GM19240 (cell line): Measurements from ENCODE around the gene CHD9.

ENCODE experiments used
- DNase-seq: peaks from one replicate; pipeline ENCODE4 v3.0.0; 2011; ENCODE audit warnings: low spot score; ENCODE audit not compliant: insufficient read length

Gene CHD9

DNA sequence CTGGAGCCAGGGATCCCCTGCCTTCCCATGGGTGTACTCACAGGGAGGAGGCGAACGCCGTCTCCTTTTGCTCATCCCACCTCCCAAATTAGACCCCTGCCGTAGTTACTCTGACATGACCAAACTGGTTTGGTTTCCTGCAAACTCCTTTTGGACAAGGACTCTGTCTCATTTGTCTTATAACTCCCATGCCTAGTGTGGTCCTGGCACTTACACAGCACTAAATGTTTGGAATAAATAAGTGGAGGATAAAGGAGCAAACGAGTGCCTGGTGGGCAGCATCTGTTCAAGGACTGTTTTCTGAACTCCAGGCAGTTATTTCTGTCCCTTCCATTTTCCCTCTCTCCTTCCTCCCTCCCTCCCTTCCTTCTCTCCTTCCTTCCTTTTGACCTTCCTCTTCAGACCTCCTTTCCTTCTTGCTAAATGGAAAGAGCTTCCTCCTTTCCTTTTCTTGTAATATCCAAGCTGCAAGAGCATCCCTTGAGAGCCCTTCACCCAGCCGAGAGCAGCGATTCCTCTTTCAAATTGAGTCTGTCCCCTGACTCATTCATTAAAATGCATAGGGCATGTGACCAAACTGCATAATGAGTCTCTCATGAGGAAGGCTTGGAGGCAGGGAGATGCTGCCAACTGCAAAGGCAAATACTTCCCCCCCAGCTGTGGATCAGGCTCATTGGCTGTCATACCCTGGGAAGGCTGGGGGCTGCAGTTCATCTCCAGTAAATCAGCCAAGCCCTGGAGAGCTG lies 36.8 kb downstream of the CHD9 start:
- no peak for DNase-seq

DNA sequence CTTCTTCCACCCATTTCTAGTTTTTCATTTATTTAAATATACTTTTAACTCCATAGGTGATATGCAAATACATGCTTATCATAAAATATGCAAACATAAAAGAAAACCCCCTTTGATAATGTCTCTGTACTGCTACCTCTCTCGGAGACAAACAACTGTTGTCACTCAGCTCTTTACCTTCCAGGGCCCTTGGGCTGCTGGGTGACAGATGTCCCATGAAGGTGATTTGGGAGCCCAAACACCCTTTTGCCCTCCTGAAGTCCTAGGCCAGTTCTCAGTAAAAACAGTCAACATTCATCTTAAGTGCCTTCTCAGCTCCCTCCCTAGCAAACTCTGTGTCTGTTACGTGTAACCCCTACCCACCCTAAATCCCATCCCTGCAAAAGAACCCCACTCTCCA lies 37.5 kb downstream of the CHD9 start:
- DNase-seq: no peak

DNA sequence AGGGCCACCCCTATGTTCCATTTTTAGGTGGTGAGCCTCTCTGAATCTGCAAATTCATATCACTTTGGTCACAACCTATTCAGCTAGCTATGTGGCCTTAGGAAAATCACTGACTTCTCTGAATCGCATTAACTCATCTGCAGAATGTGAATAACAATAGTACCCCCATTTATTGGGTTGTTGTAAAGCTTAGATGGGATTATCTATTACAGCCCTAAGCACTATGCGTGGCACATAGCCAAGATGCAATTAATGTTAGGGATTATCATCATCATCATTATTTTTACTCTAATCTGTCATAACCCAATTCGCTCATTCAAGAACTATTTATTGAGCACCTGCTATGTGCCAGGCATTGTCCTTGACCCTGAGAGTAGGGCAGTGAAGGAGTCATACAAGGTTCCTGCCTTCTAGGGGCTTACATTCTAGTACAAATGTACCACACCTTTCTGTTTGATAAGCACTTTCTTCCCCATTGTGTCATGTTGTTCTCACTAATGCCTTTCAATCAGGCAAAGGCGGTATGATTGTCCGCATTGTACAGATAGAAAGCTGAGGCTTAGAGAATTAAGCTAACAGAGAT lies 38.5 kb downstream of the CHD9 start:
- no peak for DNase-seq

DNA sequence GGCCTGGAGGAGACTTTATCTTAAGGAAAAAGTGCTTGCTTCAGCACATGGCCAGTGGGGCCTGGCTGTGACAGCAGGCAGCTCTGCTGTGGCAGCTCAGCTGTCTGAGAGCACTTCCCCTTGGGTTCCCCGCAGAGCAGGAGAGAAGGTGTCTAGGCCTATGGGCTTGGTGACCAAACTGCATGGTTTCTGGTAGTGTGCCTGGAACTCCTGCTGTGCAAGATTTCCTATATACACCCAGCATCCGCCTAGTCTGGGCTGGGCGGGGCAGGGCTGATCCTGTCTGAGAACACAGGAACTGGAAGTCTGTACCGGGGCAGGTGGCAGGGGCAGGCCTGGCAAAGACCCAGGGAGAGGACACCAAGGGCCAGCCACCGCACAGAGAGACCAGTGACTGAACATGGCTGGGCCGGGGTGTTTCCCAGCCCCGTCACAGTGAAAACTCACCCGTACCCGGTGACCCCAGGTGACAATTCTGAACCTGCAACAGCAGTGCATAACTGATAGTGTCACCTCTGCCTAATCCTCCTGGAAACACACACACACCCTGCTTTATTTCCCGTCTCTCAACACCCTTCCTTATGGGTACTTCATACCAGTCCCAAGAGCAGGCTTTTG lies 39.3 kb downstream of the CHD9 start:
- no peak for DNase-seq

DNA sequence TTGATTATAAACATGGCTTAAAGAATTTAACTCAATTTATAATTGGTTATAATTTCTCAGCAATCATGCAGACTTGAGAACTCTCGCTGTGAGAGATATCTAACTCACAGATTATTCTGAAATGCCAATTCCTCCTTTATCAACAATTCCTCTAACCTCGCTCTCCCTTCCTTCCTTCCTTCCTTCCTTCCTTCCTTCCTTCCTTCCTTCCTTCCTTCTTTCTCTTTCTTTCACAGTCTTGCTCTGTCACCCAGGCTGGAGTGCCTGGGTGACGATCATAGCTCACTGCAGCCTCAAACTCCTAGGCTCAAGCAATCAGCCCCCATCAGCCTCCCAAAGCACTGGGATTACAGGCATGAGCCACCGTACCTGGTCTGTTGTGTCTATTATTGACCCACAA lies 42.4 kb downstream of the CHD9 start:
- DNase-seq: no peak

DNA sequence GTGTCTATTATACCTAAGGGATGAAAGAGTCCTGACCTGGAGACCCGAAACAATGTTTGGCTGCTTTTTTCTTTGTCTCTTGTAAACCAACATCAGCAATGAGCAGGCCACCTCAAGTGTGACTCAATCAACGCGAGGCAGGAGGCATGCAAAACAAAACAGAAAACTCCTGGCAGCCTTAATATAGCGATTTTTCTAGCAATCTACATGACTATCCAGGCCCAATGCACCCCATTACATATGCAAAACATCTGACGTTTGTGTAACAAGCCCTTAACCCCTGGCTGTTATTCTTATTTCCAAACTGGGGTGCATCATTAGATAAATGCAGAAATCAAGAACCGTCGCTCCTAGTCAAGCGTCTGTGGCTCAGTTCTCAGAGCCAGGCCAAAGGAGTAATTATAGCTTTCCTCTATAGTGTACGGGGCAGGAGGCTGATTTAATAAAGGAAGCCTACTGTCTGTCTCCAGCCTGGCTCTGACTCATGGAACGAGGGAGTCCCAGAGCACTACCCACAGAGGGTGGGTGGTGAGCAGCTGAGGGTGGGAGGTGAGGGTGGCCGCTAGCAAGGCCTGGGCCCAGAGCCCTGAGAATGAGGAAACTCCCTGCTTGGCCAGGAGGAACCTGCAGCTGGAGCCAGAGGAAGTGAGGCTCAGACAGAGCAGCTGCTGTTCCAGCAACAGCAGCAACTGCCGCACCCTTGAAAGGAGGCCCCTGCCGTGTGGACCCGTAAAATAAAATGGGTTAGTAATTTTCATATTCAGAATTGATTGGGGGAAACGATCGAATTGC lies 43.9 kb downstream of the CHD9 start:
- no peak for DNase-seq

DNA sequence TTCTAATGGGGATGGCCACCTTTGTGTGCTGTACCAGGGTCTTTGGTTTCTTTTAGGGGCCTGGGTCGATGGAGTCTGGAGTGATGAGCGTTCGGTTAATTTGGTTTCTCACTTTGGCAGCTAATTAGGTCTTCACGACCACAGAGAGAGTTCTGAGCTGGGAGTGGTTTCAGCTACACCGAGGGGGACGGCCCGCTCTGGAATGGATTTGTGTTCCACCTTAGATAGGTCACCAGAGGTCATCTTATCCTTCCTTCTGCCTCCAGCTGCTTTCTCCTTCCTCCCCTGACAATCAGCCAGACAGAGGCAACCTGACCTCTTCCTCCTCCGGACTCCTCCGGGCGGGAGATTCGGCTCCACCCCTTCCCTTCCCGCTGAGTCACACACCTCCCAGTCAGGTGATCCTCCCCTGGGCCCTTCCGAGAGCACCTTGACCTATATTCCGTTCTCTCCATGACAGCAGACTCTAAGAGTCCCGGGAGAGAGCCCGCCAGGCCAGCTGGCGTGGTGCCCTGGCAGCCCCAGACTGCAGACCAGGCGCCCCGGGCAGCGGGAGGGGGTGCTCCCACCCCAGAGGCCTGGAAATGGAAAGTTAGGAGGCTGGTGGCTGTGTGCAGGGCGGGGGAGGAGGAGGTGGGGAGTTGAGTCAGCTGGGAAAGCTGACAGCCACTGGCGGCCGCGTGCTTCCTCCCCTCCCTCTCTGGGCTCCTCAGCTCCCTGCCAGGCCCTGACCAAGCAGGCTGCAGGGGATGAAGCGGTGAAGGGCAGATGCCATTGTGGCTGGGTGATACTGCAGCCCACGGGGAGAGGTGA lies 44.7 kb downstream of the CHD9 start:
- no peak for DNase-seq

DNA sequence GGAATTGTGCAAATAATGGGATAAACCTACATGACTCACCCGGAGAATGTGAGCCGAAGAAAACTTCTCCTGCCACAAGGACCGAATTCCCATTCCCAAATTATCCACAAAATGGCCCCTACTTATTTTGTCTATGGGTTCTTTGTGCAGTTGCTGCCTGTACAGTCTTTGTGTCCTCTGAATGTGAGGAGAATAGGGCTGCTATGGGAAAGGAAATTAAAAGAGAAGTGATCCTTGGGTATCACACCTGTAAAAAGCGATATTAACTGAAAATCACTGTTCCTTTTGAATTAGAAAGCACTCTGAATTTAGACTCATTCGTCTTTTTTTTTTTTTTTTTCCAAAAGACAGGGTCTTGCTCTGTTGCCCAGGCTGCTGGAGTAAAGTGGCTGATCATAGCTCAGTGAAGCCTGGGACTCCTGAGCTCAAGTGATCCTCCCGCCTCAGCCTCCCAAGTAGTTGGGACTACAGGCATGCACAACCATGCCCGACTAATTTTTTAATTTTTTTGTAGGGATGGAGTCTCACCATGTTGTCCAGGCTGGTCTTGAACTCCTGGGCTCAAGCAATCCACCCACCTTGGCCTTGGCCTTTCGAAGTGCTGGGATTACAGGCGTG lies 45.4 kb downstream of the CHD9 start:
- no peak for DNase-seq

DNA sequence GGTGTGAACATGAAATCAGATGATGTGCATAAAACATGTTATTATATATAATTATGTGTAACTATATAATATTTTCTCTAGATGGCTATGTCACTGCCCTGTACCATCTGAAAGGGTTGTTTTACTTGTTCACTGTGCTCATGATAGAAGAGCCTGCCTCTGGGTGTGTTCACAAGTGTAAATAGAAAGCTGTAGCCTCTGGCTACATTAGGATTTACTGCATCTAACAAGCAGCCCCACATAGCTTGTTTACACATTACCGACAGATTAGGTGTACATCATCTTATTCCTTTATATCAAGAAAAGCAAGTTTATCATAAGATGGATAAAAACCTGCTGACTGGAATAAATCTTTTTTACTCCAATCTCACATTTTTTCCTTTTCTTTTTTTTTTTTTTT lies 46.1 kb downstream of the CHD9 start:
- no peak for DNase-seq

DNA sequence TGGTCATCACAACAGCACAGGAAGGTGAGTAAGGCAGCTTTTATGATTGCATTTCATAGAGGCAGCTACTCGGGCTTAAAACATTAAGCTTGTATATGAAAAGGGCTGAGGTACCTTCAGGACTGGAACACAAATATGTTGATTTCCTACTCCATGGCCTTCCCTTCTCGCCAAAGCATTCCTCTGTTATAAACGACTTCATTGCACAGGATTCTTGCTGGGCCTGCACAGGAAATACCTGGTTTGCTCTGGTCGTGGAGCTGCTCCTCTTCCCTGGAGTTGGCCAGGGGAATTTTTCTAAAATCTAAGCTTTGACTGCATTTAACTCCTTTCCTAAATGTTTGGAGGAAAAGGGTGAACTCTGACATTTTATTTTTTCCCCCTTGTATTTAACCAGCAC lies 49.0 kb downstream of the CHD9 start:
- no peak for DNase-seq

DNA sequence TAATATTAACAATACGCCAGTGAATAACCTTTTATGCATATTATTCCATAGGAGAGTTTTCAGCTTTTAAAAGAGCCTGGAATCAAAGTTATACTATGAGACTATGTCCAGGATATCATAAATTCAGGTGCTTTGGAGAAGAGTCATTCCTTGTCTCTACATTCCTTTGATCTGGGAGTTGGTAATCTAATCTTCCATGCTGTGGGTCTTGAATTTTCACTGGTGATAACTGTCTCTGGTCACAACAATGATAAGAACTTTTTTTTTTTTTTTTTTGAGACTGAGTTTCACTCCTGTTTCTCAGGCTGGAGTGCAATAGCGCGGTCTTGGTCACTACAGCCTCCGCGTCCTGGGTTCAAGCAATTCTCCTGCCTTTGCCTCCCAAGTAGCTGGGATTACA lies 50.8 kb downstream of the CHD9 start:
- DNase-seq: no peak

DNA sequence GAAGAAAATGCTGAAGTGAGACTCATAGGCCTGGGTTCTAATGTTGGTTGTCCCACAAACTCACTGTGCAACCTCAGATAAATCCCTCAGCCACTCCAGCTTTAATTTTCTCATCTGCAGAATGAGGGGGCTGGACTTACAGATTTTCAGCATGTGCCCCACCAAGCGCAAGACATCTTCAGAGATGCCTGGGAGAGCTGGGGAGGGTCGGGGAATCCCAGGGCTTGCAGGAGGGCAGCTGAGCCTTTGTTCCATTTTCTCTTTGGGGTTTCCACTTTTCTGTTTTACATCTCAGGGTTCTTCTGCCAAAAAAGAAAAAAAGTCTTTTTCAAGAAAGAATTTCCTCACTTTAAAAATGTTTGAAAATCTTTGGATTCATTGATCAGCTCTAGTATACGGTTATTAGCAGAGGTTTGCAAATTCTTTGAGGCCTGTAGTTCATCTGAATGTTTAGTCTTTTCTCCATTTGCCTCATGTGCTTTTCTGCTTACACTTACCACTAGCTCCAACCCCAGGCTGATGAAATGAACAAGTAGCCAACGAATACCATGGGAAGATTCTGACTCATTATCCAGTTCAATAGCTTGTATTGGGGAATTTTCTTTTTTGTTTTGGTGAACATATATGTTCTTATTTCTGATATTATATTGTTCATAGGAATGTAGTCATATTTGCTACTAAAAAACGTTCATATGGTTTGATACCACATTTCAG lies 56.4 kb downstream of the CHD9 start:
- DNase-seq: peak; percentile 33

DNA sequence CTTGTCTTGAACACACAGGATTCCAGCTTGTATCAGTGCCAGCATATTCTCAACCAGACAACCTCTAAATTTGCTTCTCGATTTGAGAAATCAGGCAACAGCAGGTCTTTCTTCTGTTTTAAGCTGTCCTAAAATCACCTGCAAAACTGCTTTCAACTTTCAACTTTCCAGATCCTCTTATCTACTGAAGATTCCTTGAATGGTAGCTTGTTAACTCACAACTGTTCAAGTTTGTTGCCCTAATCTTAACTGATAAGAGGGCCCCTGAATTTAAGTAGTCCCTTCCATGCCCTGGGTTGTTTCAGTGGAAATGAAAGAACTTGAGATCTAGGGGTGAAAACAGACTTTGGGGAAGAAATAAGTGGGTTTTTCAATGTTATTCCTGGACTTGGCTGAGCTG lies 57.2 kb downstream of the CHD9 start:
- DNase-seq: no peak

DNA sequence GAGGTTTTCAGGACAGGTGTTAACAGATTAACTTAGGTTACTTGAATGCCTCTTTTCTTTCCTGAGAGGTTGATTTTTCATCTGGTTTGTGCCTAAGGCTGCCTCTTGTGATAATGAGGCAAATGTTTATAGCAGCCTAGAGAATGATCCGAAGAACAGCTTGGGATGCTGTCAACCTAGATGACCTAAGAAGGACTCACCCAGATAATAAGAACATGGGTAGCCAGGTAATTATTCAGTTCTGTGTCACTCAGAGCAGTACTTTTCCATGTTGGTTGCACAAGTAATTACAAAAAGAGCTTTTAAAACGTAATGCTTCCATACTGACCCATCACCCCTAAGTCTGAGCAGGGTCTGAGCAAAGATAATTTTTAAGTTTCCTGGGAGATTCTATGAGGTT lies 60.3 kb downstream of the CHD9 start:
- no peak for DNase-seq

DNA sequence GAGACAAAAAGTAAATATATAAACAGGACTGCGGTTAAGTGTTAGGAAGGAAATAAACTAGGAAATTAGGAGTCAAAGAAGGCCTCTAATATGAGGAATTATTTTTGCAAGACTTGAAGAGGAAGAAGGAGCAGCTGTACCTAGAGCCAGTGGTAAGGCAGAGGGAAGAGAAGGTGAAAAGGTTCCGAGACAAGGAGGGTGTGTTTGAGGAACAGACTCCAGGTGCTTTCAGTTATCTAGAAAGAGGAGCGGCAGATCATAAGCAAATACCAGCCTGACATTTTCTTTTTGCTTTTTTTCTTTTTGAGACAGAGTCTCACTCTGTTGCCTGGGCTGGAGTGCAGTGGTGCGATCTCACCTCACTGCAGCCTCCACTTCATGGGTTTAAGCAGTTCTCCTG lies 61.0 kb downstream of the CHD9 start:
- DNase-seq: no peak

DNA sequence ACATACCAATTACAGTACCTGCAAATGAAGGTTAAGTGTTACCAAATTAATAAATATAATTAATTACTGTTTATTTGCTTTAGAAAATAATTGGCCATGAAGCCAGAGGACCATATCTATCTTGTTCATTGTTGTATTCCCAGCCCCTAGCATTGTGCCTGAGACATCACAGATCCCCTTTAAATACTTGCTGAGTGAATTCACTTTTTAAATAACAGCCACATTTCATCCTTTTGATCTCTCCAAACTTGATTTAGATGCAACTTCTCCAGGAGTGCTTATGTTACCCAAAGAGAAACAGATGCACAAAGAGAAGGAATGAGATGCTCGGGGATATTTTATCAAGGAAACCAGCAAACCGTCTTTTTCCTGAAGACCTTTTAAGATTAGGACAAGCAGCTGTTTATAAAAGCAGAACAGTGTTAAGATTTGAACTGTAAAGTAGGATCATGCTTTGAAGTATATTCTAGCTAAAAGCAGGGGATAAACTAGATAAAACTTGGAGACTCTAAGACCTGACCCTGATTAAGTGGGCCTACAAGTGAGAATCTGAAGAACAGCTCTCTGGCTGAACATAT lies 66.3 kb downstream of the CHD9 start:
- no peak for DNase-seq

DNA sequence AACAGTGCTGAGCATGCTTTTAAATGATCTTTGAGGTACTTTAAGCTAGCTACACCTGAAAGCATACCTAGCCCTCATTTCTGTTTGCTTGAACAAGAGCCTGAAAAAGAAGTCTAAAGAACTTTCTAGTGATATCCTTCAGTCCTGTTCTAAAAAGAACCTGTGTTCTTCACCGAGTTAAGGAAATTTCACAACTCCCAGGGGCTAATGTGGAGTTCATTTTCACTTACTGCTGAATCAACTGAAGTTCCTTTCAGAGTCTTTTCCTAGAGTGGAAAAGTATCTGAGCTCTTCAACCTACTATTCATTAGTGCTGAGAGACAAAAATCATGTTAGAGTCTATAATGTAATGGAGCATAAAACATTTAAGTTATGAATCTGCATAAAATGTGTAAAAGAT lies 66.9 kb downstream of the CHD9 start:
- no peak for DNase-seq

DNA sequence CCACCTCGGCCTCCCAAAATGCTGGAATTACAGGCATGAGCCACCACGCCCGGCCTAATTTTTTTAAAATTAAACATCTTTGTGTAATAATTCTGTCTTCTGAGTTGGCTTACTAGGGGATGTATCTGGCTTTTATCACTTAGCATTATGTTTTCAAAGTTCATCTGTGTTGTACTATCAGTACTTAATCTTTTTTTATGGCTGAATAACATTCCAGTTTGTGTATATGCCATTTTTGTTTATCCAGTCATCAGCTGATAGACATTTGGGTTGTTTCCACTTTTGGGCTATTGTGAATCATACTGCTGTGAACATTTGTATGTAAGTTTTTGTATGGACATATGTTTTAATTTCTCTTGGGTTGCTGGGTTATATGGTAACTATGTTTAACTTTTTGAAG lies 69.0 kb downstream of the CHD9 start:
- DNase-seq: no peak

DNA sequence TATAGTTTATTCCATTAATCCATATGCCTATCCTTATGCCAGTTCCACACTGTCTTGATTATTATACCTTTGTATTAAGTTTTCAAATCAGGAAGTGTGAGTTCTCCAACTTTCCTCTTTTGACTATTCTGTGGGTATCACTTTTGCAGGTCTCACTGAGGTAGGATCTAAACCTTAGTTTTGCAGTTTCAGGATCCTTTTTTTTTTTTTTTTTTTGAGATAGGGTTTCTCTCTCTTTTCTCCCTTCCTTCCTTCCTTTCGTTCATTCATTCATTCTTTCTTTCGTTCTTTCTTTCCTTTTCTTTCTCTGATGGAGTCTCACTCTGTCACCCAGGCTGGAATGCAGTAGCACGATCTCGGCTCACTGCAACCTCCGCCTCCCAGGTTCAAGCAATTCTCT lies 71.6 kb downstream of the CHD9 start:
- no peak for DNase-seq
